Measurements from ENCODE around the gene FARS2. TPM values are rescaled to one million over a fixed set of nuclear protein-coding genes. Genes with fewer than 3 reads are reported as not detected.

Gene FARS2
- polyA plus RNA-seq, 3 donors = 12.2 to 21.6 (median 17.7) TPM

DNA sequence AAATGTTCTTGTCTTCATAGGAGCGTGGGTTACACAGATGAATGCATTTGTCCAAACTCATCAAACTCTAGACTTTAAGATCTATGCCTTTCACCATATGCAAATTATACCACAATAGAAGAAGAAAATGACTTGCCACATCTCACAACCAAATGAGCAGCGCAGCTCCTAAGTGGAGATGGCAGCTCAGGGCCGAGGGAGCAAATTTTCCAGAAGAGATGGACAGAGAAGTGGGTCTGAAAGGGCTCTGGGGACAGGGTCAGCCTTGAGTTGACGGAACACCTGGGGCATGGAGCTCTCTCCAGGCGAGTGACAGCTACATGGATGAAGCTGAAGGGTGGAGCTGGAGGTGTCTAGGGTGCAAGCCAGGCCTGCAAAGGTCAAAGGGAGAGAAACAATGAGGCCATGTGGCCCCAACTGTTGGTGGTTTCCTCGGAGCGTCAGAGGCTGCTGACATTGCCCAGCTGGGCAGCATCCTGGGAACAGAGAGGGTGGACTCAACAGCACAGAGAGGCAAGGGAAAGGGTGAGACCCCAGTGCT, 517.1 kb downstream of the FARS2 start:
- TF ChIP-seq, protein P1, sequence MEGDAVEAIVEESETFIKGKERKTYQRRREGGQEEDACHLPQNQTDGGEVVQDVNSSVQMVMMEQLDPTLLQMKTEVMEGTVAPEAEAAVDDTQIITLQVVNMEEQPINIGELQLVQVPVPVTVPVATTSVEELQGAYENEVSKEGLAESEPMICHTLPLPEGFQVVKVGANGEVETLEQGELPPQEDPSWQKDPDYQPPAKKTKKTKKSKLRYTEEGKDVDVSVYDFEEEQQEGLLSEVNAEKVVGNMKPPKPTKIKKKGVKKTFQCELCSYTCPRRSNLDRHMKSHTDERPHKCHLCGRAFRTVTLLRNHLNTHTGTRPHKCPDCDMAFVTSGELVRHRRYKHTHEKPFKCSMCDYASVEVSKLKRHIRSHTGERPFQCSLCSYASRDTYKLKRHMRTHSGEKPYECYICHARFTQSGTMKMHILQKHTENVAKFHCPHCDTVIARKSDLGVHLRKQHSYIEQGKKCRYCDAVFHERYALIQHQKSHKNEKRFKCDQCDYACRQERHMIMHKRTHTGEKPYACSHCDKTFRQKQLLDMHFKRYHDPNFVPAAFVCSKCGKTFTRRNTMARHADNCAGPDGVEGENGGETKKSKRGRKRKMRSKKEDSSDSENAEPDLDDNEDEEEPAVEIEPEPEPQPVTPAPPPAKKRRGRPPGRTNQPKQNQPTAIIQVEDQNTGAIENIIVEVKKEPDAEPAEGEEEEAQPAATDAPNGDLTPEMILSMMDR (IDR thresholded peaks at IDR 0.05) = no peak
- Histone ChIP-seq H3K4me3 (replicated peaks in 1 of 3; ENCODE audit: low read depth in 2 of 3, low read length in 3 of 3) (no peak overlapping the region), H3K27me3 (ENCODE audit: control insufficient read depth in 2 of 2, insufficient read depth in 2 of 2, low read length in 2 of 2) (no peaks in the 10 kb centered on the region), H4K20me1 (ENCODE audit: insufficient read depth, low read length) (no peaks in the 10 kb centered on the region), H2AFZ (ENCODE audit: insufficient read depth, low read depth, low read length, poor library complexity, severe bottlenecking) (no peak overlapping the region), H3K9me3 (replicated peaks in 1 of 2; ENCODE audit: control insufficient read depth in 1 of 2, insufficient read depth in 1 of 2, low read length in 2 of 2) (no peaks in the 10 kb centered on the region), H3K4me2 (replicated peaks; ENCODE audit: extremely low read depth, low read length, poor library complexity, severe bottlenecking) (no peak overlapping the region), H3K4me1 (ENCODE audit: control insufficient read depth in 1 of 2, insufficient read depth in 2 of 2, low read length in 2 of 2) (peaks cover 4 to 8% of the 10 kb centered on the region in 2 donors), H3K27ac (ENCODE audit: low read depth in 1 of 2, low read length in 2 of 2) (no peak overlapping the region), H3K36me3 (replicated peaks in 1 of 2; ENCODE audit: control insufficient read depth in 1 of 2, insufficient read depth in 2 of 2, low read length in 2 of 2) (no peaks in the 10 kb centered on the region), H3K79me2 (ENCODE audit: insufficient read depth, low read length) (no peaks in the 10 kb centered on the region), H3K9ac (ENCODE audit: insufficient read depth, low read length, poor library complexity, severe bottlenecking) (no peak overlapping the region)
- H3K27me3 Mint-ChIP-seq (ENCODE audit: low read depth in 3 of 3) = peaks cover 0 to 4% (median 0%) of the 10 kb centered on the region in 3 donors
- no peak overlapping the region for H3K4me3 Mint-ChIP-seq
- no peak overlapping the region for H3K27ac Mint-ChIP-seq
- DNase-seq = no peak
- peaks cover 0 to 5% of the 10 kb centered on the region in 2 donors for H3K36me3 Mint-ChIP-seq
- H3K4me1 Mint-ChIP-seq = peaks cover 11% of the 10 kb centered on the region
- H3K9me3 Mint-ChIP-seq = peaks cover 0 to 2% (median 0%) of the 10 kb centered on the region in 7 donors
- 91% methylated on average over 6 of the region's 7 CpGs for WGBS (ENCODE audit: insufficient coverage)
- intact Hi-C loops (cut with micrococcal nuclease) = no loop called here

DNA sequence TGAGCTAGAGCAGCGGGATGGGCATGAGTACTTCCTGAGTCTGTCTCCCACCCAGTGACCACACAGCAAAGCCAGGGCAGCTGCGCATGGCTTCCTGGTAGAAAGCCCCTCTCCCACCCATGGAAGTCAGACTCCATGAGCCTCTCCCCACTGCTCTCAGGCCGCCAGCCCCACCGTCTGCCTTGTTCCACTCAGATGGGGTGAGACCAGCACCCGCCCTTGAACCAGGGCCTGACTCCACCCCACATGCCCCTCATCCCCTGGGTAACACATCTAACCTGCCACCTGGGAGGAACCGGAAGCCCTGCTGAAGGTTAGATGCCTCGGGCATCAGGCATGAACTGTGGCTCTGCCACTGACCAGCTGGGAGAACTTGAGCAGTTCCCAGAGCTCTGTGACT, 517.6 kb downstream of the FARS2 start:
- Histone ChIP-seq H3K4me3 (replicated peaks in 1 of 3; ENCODE audit: low read depth in 2 of 3, low read length in 3 of 3) (no peak overlapping the region), H3K9me3 (replicated peaks in 1 of 2; ENCODE audit: control insufficient read depth in 1 of 2, insufficient read depth in 1 of 2, low read length in 2 of 2) (no peaks in the 10 kb centered on the region), H3K27me3 (ENCODE audit: control insufficient read depth in 2 of 2, insufficient read depth in 2 of 2, low read length in 2 of 2) (no peaks in the 10 kb centered on the region), H3K79me2 (ENCODE audit: insufficient read depth, low read length) (no peaks in the 10 kb centered on the region), H4K20me1 (ENCODE audit: insufficient read depth, low read length) (no peaks in the 10 kb centered on the region), H3K9ac (ENCODE audit: insufficient read depth, low read length, poor library complexity, severe bottlenecking) (no peak overlapping the region), H3K27ac (ENCODE audit: low read depth in 1 of 2, low read length in 2 of 2) (no peak overlapping the region), H3K4me2 (replicated peaks; ENCODE audit: extremely low read depth, low read length, poor library complexity, severe bottlenecking) (no peak overlapping the region), H3K4me1 (ENCODE audit: control insufficient read depth in 1 of 2, insufficient read depth in 2 of 2, low read length in 2 of 2) (peaks cover 4 to 8% of the 10 kb centered on the region in 2 donors), H2AFZ (ENCODE audit: insufficient read depth, low read depth, low read length, poor library complexity, severe bottlenecking) (no peak overlapping the region), H3K36me3 (replicated peaks in 1 of 2; ENCODE audit: control insufficient read depth in 1 of 2, insufficient read depth in 2 of 2, low read length in 2 of 2) (no peaks in the 10 kb centered on the region)
- H3K27ac Mint-ChIP-seq = no peak overlapping the region
- peaks cover 0 to 2% (median 0%) of the 10 kb centered on the region in 7 donors for H3K9me3 Mint-ChIP-seq
- H3K4me1 Mint-ChIP-seq = peaks cover 11% of the 10 kb centered on the region
- WGBS (ENCODE audit: insufficient coverage) = 97% methylated on average over 7 of the region's 7 CpGs
- intact Hi-C loops (cut with micrococcal nuclease) = no loop called here
- TF ChIP-seq, protein P1 (IDR thresholded peaks at IDR 0.05) = no peak
- DNase-seq = no peak
- peaks cover 0 to 5% of the 10 kb centered on the region in 2 donors for H3K36me3 Mint-ChIP-seq
- peaks cover 0 to 4% (median 0%) of the 10 kb centered on the region in 3 donors for H3K27me3 Mint-ChIP-seq (ENCODE audit: low read depth in 3 of 3)
- no peak overlapping the region for H3K4me3 Mint-ChIP-seq

Measured in CD14-positive monocyte (primary cell).